Stimulated activated CD4-positive, alpha-beta T cell treated with anti-CD3 and anti-CD28 coated beads, Interleukin-15, amount 100 ng/mL, for 24 hours (primary cell): Measurements from ENCODE around the gene LIMCH1.

Experiments
- DNase-seq: peaks from one replicate; pipeline ENCODE4 v3.0.0-alpha.2; 2020

The LIMCH1 gene

GRCh38 chr4:41569961-41570360 lies 32.0 kb downstream of the LIMCH1 start:
- no peak for DNase-seq

- DNase-seq: no peak
Measured at GRCh38 chr4:41571422-41571821, 33.5 kb downstream of the LIMCH1 start.

DNA sequence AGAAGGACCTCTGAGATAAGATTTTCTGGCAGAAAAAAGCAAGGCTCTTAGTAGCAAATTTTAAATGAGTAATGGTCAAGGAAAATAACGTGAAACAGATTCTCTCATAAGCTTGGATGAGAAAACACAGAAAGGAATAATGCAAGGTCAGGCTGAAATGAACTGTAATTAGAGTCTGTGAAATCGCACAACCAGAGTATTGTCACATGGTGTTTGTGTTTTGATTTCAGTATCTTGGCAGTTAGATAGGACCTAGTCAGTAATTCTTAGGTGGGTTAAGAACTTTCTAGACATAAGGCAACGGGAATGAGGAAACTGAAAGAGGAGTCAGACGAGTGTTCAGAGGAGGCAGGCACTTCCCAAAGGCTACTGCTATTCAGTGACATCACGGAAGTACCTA lies 34.6 kb downstream of the LIMCH1 start:
- no peak for DNase-seq

GRCh38 chr4:41572956-41573355 lies 35.0 kb downstream of the LIMCH1 start:
- no peak for DNase-seq

DNA sequence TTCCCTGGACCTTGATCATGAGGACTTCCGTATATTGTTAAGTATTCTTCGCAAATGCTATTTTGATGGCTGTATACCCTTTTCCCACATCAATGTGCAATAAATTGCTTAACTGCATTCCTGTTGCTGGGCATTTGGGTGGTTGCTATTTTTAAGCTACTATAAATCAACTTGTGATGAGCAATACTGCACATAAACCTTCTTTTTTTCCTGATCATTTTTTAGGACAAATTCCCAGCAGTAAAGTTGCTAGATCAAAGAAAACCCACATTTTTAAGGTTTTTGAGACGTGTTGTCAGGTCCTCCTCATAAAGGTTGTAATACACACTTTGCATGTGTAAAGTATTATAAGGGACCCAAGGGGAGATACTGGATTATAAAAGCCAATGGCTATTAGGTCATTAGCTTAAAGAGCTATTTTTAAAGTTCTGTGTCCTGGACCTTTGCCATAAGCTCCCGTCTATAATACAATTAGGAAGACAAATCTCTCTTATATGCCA lies 35.6 kb downstream of the LIMCH1 start:
- no peak for DNase-seq

- no peak for DNase-seq
Measured at GRCh38 chr4:41575207-41575606, 37.2 kb downstream of the LIMCH1 start.

DNA sequence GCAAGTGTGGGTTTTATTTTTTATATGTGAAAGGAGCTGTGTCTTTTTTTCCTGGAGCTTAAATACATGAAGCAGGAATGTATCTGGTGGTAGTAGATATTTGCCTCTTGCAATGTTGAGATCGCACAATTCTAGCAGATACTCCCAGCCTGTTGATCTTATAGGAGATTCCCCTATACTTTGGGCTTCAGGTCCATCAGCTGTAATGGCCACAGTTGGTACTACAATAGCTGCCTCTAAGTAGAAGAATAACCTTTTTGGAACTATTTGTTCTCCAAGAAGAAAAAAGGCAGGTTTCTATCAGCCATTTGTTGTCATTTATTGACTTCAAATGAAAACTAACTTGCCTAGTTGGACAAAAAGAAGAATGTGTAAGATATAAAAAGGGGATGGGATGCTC lies 37.7 kb downstream of the LIMCH1 start:
- DNase-seq: no peak

GRCh38 chr4:41579043-41579442 lies 41.1 kb downstream of the LIMCH1 start:
- DNase-seq: no peak

- DNase-seq: no peak
Measured at GRCh38 chr4:41579526-41579925, 41.6 kb downstream of the LIMCH1 start.

DNA sequence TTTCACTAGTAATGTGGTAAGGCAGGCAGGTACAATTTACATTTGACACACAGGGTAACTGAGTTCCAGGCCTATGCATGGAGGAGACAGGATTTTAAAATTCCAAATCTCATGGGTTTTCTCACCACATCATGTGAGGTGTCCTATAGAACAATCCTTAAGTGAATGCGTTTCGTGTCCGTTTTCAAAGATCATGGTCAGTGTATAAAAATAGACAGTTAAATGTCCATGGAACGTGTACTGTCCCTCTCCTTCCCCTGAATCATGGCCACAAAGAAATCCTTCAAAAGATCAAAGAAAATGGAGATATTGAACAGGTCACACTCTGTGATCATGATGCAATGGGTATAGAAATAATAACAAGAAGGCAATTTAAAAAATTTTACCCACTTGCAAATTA lies 42.0 kb downstream of the LIMCH1 start:
- DNase-seq: no peak

- no peak for DNase-seq
Measured at GRCh38 chr4:41586675-41587225, 48.8 kb downstream of the LIMCH1 start.

DNA sequence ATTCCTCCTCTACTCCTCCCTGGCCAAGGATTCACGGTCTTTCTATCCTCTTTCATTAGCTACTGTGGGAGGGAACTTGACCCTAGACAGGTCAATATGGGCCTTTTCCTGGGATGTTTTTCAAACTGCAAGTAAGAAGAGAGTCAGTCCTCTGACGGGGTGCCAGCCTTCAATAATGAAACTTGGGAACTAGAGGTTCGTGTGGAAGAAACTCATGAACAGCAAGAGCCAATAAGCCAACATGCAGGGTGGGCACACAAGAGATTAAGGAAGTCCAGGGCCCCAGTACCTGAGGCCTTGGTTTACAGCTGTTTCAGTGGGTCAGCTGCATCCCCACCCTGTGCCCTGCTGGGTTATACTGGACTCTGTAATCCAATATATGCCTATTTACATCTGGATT lies 49.3 kb downstream of the LIMCH1 start:
- DNase-seq: no peak

DNA sequence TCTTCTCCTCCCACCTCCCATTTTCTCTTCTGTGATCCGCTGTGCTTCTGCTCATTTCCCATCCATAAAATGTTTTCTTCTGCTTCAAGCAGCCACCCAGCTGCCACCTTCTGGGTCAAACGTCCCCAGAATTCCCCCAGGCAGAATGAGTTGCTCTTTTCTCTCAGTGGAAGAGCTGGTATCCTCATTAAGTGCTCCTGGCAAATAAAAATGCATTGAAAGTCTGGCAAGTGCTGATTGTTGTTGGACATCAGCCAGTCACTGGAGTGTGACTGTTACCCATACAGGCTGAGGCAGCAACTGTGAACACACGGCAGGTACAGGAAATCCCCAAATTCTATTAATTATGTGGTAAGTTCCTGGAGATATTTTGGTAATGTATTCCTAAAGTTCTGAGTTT lies 52.6 kb downstream of the LIMCH1 start:
- DNase-seq: no peak

DNA sequence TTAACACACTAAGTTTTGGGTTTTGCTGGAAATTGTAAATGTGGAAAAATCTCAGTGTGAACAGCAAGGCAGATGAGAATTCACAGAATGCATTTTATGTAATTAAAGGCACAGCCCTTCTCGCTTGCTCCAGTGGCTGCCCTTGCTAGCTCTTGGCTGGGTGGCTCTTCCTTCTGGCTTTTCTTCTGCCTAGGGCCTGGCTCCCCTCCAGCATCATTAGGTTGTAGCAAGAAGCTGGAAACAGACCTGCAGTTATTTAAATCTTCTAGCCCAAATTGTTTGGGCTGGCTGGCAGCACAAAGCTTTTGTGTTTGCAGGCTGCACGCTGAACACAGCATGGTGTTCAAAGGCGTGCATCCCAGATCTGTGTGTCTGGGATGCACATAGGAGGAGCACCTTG lies 56.5 kb downstream of the LIMCH1 start:
- no peak for DNase-seq

- DNase-seq: no peak
Measured at GRCh38 chr4:41597494-41597893, 59.5 kb downstream of the LIMCH1 start.

DNA sequence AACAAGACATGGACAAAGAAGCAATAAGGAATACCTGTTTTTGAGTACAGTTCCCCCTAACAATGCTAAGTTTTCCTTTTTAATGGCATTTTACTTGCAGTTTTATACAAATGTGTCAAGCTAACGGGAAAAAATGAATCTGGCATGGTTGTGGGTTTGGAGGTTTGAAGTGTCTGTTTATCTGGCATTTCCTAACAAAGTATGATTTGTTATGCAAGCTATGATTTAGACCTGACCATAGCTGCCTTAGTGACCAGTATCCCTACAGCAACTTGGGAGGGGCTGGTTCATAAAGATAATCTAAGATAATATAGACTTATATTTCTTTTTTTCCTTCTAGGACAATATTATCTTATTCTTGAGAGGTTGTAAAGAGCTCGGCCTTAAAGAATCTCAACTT lies 60.6 kb downstream of the LIMCH1 start:
- DNase-seq: no peak

- no peak for DNase-seq
Measured at GRCh38 chr4:41599192-41599786, 61.3 kb downstream of the LIMCH1 start.

DNA sequence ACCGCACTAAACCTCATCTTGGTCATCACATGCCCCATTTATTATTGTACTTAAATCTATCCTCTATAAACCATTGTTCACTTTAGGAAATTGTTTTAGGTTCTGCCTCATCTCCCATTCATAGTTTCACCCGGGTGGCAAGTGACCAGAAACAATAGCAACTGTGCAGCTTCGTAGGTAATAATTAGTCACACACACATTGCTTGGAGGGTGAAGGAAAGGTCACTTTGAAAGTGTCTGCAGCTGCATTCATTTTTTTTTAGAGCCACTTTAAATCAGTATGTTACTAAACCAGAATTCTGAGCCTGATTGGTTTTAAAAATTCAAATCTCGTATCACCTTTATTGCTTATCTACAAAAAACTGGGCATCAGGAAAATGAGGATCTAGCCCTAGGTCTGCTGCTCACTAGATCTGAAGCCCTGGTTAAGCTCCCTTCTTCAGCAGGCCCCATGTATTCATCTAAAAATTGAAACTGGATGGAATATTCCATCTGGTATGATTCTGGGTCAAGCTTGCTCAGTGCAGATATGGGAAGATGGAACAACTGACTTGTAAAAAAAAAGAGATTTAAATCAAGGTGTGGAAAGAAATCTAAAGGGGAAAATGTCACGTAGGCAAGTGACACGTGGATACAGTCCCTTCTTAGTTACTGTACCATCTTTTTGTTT lies 62.4 kb downstream of the LIMCH1 start:
- no peak for DNase-seq

DNA sequence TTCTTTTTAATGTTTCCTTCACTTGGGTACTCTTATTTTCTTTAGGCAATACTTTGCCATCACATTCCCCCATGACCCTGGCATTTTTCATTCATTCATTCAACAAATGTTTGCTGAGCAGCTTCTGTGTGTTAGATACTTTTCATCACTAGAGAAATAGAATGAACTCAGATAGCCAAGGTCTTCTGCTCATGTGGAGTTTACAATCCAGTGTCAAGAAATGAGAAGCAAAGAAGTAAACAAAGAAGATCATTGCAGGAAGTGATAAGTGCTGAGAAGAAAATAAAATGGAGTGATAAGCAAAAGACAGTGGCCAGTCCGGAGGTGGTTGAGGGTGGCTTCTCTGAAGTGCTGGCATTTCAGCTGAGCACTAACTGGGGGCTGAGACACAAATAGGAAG lies 63.1 kb downstream of the LIMCH1 start:
- no peak for DNase-seq

GRCh38 chr4:41602113-41602512 lies 64.2 kb downstream of the LIMCH1 start:
- no peak for DNase-seq

DNA sequence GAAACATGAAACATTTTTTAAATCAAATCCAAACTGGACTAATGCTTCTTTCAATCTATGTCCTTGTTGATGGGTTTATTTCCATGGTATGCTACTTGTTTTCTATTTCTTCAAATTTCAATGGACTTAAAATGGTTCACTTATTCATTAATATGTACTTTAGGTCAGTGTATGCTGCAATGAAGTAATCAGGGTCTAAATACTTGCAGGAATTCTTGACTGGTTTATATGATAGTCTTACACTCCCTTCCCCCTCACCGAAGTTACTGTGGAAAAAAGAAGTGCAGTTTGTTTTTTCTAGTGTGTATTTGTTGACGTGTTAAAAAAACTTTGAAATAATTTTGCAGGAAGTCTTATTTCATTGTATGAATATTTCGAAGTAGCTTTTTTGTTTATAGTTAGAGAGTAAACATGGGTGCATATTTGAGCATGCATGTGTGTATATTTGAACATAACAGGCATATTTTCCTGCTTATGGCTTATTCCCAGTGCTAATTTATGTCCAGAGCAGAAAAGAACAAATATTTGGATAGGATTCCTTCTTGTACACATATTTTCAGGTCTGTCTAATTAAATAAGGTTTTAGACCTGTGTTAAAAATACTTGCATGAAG lies 65.0 kb downstream of the LIMCH1 start:
- no peak for DNase-seq

DNA sequence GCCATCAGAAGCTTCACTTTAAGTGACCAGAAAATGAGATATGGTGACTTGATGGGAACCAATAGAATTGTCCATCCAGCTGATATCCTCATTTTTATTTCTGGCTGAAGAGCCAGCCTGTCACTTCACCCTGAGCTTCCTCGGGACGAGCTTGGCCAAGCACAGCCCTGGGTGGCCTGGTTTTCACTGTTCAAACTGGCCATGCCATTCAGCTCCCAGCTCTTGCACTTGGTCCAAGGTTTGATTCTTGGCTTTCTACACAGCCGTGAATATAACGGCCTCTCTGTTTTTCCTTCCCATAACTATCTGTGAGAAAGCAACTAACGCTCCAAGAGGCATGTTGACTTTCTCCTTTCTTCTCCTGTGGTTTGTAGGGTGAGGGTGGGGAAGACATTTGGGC lies 71.9 kb downstream of the LIMCH1 start:
- DNase-seq: no peak

- DNase-seq: no peak
Measured at GRCh38 chr4:41610474-41610873, 72.5 kb downstream of the LIMCH1 start.

DNA sequence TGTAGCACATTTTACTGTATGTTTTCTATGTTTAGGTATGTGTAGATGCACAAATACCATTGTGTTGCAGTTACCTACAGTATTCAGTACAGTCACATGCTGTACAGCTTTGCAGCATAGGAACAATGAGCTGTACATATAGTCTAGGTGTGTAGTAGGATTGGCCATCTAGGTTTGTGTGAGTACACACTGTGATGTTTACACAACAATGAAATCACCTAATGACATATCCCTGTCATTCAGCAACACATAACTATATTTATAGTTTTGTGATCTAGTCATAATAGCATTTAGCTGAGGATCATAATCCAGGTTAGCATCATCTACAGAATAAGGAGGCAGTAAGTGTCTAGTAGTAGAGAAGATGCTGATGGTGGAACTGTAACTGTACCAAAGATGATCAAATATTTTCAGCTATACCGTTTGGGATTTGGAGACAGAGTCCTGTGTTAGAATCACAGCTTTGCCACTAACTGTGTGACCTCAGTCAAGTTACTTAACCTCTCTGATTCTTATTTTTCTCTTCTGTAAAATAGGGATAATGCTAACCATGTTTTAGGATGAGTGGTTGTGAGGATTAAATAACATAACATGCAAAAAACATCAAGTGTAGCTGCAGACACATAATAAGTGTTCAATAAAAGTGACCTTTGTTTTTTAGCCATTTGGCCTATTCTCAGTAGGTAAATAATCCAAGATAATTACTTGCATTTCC lies 73.3 kb downstream of the LIMCH1 start:
- no peak for DNase-seq
